Measurements from ENCODE around the gene ADAMTSL5.
"Not testable (repeated sequence)": the region's sequence is repeated elsewhere in the genome, so short reads cannot be mapped to it uniquely, and the experiment has no call there.

ADAMTSL5 gene

GRCh38 chr19:1528596-1529429 is 16.0 kb upstream of the ADAMTSL5 start:
- DNase-seq: no peak

- no peak for DNase-seq
These were observed 15.0 kb upstream of the ADAMTSL5 start for GRCh38 chr19:1527650-1528309.

DNA sequence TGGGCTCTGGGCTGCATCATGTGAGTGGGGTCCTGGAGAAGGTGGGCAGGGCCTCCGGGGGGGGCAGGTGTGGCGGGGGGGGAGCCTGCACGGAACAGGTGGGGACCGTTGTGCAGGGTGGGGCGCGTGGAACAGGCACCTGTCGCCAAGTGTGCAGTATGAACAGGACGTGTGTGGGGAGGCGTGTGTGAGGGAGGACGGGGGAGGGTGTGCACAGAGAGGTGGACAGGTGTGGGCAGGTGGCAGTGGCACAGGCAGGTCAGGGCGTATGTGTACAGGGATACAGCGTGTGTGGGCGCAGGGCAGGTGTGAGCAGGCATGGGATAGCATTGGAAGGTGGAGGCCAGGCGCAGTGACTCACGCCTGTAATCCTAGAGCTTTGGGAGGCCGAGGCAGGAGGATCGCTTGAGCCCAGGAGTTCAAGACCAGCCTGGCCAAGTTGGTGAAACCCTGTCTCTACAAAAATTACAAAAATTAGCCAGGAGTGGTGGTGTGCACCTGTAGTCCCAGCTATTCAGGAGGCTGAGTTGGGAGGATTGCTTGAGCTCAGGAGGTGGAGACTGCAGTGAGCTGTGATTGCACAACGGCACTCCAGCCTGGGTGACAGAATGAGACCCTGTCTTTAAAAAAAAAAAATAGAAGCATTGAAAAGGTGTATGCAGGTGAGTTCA is 14.3 kb upstream of the ADAMTSL5 start:
- no peak for DNase-seq

- DNase-seq: no peak
These were observed 13.4 kb upstream of the ADAMTSL5 start for GRCh38 chr19:1526066-1526778.

- DNase-seq: no peak
These were observed 12.5 kb upstream of the ADAMTSL5 start for GRCh38 chr19:1525343-1525742.

DNA sequence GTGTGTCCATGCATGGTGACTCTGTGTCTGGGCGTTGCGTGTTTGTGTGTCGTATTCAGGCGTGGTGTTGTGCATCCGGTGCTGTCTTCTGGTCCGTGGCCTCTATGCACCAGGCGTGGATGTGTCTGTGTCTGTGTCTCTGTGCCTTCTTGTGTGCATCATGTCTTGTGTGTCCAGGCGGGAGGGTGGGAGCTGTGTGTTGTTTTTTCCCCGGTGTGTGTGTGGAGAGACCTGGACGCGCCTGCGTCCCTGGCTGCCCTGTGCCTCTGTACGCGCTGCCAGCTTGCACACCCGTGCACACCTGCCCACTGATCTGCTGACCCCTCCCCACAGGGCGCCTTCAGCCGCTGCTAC is 12.1 kb upstream of the ADAMTSL5 start:
- no peak for DNase-seq

DNA sequence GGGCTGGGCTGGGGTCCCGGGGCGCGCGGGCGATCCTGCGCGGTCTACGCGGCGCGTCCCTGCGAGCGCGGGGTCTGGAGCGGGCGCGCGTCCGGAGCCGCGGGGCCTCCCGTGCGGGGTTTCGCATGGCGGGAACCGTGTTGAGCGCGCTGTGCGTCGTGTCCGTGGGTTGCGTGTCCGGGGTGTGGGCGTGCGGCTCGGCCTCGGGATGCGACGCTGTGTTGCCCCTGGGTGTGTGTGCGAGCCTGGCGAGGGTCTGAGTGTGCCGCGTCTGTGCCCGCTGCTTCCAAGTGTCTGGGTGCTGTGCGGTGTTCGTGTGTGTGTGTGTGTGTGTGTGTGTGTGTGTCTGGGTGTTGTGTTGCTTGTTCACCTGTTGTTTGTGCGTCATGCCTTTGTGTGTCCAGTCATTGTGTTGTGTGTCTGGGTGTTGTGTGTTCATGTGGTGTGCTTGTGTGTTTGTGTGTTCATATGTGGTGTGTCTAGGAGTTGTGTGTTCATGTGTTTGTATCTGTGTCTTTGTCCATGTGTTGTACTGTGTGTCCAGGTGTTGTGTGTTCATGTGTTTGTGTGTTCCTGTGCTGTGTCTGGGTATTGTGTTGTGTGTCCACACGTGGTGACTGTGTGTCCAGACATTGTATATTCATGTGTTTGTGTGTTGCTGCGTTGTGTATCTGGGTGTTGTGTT is 11.6 kb upstream of the ADAMTSL5 start:
- no peak for DNase-seq

DNA sequence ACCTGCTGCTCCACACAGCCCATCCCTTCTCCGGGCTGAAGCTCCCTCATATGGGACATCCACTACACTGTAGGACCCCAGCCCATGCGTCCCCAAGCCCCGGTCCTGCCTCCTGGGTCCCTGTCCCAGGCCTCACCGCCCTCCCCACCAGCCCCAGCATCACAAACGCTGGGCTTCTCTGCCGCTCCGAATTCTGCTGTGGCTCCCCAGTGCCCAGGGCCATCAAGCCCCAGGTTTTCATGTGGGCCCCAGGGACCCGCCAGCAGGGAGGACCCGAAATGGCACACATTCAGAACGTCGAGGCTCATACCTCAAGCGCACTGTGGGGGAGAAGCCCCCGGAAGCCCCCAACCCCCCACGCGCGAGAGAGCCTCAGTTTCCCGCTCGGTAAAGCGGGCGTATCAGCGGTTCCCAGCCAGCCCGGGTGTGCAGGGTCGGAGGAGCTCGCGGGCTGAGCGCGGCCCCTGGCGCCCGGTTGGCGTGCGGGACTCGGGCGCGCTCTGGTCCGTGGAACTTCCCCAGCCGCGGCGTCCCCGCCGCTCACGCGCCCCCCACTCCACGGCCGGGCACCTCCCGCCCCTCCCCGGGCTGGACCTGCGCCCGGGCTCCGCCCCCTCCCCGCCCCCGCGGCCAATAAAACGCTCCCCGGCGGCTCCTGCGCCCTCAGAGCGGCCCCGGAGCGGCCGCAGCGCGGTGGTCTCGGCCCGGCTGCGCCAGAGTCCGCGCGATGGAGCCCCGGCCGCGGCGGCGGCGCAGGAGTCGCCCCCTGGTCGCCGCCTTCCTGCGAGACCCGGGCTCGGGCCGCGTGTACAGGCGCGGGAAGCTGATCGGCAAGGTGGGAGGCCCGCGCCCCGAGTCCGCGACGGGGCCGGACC is 10.8 kb upstream of the ADAMTSL5 start, which contains the start of gene PLK5:
PLK5 (plus strand) TSS at position 666 of the 875 bp plus-strand sequence. CDS start 2,920 bp downstream, outside the sequence.
- DNase-seq: no peak

DNA sequence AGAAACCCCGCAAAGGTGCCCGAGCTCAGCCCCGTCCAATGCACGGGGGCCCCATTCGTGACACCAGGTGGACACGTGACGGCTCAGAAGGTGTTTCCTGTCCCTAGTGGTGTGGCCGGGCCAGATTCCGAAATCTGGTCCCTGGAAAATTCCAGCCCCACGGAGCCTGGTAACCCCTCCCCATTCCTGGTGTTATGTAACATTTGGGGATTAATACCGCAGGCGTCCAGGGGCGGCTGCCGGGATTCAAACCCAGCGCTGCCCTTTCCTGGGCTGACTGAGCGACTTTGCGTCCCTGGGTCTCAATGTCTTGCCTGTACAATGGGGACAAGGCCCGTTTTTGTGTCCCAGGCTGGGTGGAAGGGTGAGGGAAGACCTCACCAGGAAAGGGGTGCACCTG is 10.0 kb upstream of the ADAMTSL5 start:
- no peak for DNase-seq

- DNase-seq: no peak
These were observed 9.2 kb upstream of the ADAMTSL5 start for GRCh38 chr19:1522061-1522460.

- no peak for DNase-seq
These were observed 8.8 kb upstream of the ADAMTSL5 start for GRCh38 chr19:1521636-1522035.

- no peak for DNase-seq
These were observed 7.5 kb upstream of the ADAMTSL5 start for GRCh38 chr19:1520203-1520780.

DNA sequence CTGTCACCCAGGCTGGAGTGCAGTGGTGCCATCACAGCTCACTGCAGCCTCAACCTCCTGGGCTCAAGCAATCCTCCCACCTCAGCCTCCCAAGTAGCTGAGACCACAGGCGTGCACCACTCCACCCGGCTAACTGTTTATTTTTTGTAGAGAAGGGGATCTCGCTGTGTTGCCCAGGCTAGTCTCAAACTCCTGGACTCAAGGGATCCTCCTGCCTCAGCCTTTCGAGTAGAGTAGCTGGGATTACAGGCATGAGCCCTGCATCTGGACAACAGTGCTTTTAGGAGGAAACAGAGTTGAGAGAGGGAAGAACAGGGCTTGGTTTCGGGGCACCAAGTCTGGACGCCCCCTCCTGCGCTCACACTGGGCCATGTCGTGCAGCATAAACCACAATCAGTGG is 7.0 kb upstream of the ADAMTSL5 start:
- not testable (repeated sequence) for DNase-seq

GRCh38 chr19:1518471-1518870 is 5.7 kb upstream of the ADAMTSL5 start:
- DNase-seq: no peak

GRCh38 chr19:1516395-1516753 is 3.6 kb upstream of the ADAMTSL5 start:
- DNase-seq: no peak

GRCh38 chr19:1514986-1515721 is 2.3 kb upstream of the ADAMTSL5 start:
- DNase-seq: no peak

DNA sequence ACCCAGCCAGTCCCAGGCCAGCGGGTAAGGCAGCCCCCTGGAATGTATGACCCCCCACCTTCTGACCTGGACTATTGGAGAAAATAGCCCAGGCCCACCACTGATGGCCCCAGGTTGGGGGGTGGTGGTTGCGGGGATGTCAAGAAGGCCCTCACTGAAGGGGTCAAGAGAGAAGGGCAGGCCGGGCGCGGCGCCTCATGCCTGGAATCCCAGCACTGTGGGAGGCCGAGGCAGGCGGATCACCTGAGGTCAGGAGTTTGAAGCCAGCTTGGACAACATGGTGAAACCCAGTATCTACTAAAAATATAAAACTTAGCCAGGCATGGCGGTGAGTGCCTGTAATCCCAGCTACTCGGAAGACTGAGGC is 1.5 kb upstream of the ADAMTSL5 start:
- no peak for DNase-seq

DNA sequence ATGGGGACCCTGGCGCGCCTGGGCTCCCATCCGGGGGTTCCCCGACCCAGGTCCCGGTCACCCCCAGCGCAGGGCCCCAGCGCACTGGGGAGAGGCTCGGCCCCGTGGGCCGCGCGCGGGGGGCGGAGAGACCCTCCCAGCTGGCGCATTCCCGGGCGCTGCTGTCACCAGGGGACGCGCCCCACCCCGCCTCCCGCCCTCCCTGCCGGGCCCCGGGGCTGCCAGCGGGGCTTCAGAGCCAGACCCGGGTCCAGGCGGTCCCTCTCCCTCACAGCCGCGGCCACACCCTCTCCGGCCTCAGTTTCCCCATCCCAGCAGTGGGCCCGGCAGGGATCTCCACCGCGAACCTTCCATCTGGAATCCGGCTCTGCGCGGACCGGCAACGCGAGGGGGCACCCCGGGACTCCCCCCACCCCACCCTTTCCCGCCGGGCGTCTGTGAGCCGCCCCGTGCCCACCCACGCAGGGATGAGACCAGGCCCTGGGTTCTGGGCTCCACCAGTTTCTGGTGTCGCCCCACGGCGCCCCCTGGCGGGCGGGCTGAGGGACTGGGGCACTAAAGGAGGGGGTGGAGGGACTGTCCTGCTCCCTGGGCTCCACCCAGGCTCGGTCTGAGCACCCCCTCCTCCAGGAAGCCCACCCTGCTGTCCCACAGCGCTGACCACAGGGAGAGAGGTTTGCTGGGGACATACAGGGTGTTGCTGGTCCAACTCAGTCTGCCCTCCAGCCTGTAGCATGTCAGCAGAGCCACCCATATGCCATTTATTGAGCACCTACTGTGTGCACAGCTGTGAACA is 878 bp upstream of the ADAMTSL5 start:
- no peak for DNase-seq
